K562 (cell line): ENCODE results near the gene ZNHIT1. TPM values are rescaled to one million over a fixed set of nuclear protein-coding genes. Genes with fewer than 3 reads are reported as not detected.
A peak's percentile ranks its signal among the peaks of the same experiment; 100 is the strongest.

Experiments
- CREB1 ChIP-seq, 2 experiments: sonication (generic) in 1 of 2; formaldehyde crosslinking in 1 of 2; IDR thresholded peaks; 2 replicates each; pipeline versions ENCODE4 v1.6.1 to v1.8.0; 2012 to 2022; ENCODE audit warnings: inconsistent platforms in 1 of 2, mild to moderate bottlenecking in 1 of 2, missing genetic modification reagents in 1 of 2, moderate library complexity in 1 of 2
- ELF4 ChIP-seq: fragments of 450-650 bp; formaldehyde crosslinking; IDR thresholded peaks from 2 replicates; pipeline ENCODE4 v1.4.0; 2022; ENCODE audit warnings: missing genetic modification characterization
- GABPA ChIP-seq: fragments of 200-800 bp; sonication (Bioruptor generic); conservative IDR thresholded peaks from 2 replicates; pipeline ENCODE4 v1.6.1; 2016; ENCODE audit warnings: low read depth, missing genetic modification characterization, missing compliant biosample characterization
- HDAC2 ChIP-seq: fragments of 450-650 bp; IDR thresholded peaks from 2 replicates; pipeline ENCODE4 v1.6.1; 2016; ENCODE audit warnings: mild to moderate bottlenecking
- LCOR ChIP-seq: sonication (generic); formaldehyde crosslinking; IDR thresholded peaks from 2 replicates; pipeline ENCODE4 v1.8.0; 2022; ENCODE audit warnings: mild to moderate bottlenecking, missing genetic modification reagents
- PHB2 ChIP-seq: fragments of 450-650 bp; IDR thresholded peaks from 2 replicates; pipeline ENCODE4 v1.6.1; 2017; ENCODE audit warnings: low read depth
- PML ChIP-seq: IDR thresholded peaks from 2 replicates; pipeline ENCODE4 v1.6.1; 2012; ENCODE audit warnings: low read length, inconsistent platforms
- SIN3A ChIP-seq, 2 experiments: fragments of 150-350 bp in 1 of 2; IDR thresholded peaks; 2 replicates each; pipeline ENCODE4 v1.6.1; 2011 to 2016; ENCODE audit warnings: borderline replicate concordance in 2 of 2, low read depth in 2 of 2, low read length in 2 of 2, mild to moderate bottlenecking in 2 of 2, moderate library complexity in 2 of 2; ENCODE audit not compliant: control insufficient read depth in 1 of 2
- SOX6 ChIP-seq: fragments of 450-650 bp; IDR thresholded peaks from 2 replicates; pipeline ENCODE4 v1.6.1; 2014; ENCODE audit warnings: mild to moderate bottlenecking
- ZNF197 ChIP-seq: fragments of 200-800 bp; sonication (Bioruptor generic); IDR thresholded peaks from 2 replicates; pipeline ENCODE4 v1.6.1; 2016; ENCODE audit warnings: low read depth, missing genetic modification characterization, missing compliant biosample characterization
- ZNF324 ChIP-seq: fragments of 250-450 bp; sonication (Bioruptor Pico); IDR thresholded peaks from 2 replicates; pipeline ENCODE4 v1.4.0; 2020; ENCODE audit warnings: mild to moderate bottlenecking
- polyA plus RNA-seq, 8 experiments: library from polyadenylated mRNA; depleted of rRNA in 4 of 8; stranded (reverse) in 5 of 8; unstranded in 3 of 8; fragments of >200 nt; fragmentation: Nextera tagmentation in 2 of 8; fragmentation: Illumina TruSeq in 1 of 8; extraction: Ambion mirVana in 2 of 8; extraction: Trizol in 1 of 8; gene quantifications; 2 replicates each; pipeline versions ENCODE4 v1.2.1 to v1.2.3, GENCODE V29; 2011 to 2014; ENCODE audit warnings: inconsistent platforms in 1 of 8, missing spikeins in 1 of 8
- total RNA-seq, 7 experiments: library from RNA; depleted of rRNA in 6 of 7; stranded (reverse); fragments of >200 nt in 6 of 7; fragmentation: Illumina TruSeq in 2 of 7; extraction: Trizol in 2 of 7; gene quantifications; 2 replicates each; pipeline versions ENCODE4 v1.2.1 to v1.2.3, GENCODE V29; 2011 to 2021; ENCODE audit warnings: low replicate concordance in 1 of 7
- TF ChIP-seq, protein P1 (sequence below): IDR thresholded peaks from 2 replicates; pipeline ENCODE4 v1.6.1; 2011; ENCODE audit warnings: borderline replicate concordance, low read depth, mild to moderate bottlenecking, moderate library complexity, low read length; ENCODE audit not compliant: insufficient read depth, poor library complexity, severe bottlenecking
- TF ChIP-seq, protein P2 (sequence below): sonication (generic); formaldehyde crosslinking; IDR thresholded peaks from 2 replicates; pipeline ENCODE4 v1.8.0; 2023; ENCODE audit warnings: missing genetic modification reagents, mild to moderate bottlenecking, borderline replicate concordance

ZNHIT1 gene
- total and polyA plus RNA-seq, 9 of the 15 experiments (the other 6 are each of a cell fraction or from before 2014, with no cell fraction given): 6.4 to 162 (median 70.1) TPM

DNA sequence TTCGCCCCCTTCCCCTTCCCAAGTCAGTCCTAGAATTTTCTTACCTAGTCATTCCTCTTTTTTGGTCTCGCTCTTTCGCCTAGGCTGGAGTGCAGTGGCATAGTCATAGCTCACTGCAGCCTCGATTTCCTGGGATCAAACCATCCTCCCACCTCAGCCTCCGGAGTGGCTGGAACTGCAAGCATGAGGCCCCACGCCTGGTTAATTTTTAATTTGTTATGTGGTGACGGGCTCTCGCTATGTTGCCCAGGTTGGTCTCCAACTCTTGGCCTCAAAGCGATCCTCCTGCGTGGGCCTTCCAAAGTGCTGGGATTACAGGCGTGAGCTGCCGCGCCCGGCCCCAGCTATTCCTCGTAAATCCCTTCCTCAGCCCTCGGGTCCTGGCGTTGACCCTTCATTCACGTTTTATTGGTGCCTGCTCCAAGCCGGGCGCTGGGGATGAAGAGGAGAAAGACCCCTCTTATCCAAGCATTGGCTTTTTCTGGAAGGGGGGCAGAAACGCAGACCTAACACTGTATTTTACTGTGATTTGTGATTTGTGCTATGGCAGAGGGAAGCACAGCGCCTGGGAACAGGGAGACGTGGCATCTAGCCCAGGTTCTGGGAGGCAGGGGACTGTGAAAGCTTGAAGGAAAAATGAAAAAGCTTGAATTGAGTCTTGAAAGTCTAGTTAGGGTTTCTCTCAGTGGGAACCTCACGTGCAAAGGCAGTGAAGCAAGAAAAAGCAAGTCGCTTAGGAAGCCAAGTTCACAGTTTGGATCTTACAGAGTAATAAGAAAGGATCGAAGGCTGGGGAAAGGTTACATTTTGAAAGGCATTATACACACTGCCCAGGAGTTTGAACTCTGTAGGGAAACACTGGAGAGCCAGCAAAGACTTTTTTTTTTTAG is 516 bp downstream of the ZNHIT1 start (continued):
- TF ChIP-seq SIN3A (IDR thresholded peaks at IDR 0.05; ENCODE audit: borderline replicate concordance in 2 of 2, control insufficient read depth in 1 of 2, low read depth in 2 of 2, low read length in 2 of 2): 0 out of 4 replicates have a peak, but pooled peaks have one; percentile 16 to 45
- TF ChIP-seq ELF4 (CRISPR knock-in tag): no peak; the same call in 1 of the 2 replicates
- peak; percentile 86 for TF ChIP-seq GABPA (tag)
- TF ChIP-seq HDAC2: peak; percentile 51; the same call in 1 of the 2 replicates
- no peak for TF ChIP-seq CREB1 (IDR thresholded peaks at IDR 0.05)
- 0 out of 2 replicates have a peak, but pooled peaks have one; percentile 37 for TF ChIP-seq CREB1 (CRISPR knock-in tag; IDR thresholded peaks at IDR 0.05)
- 0 out of 2 replicates have a peak, but pooled peaks have one; percentile 32 for TF ChIP-seq LCOR (CRISPR knock-in tag)
- TF ChIP-seq, protein P1, sequence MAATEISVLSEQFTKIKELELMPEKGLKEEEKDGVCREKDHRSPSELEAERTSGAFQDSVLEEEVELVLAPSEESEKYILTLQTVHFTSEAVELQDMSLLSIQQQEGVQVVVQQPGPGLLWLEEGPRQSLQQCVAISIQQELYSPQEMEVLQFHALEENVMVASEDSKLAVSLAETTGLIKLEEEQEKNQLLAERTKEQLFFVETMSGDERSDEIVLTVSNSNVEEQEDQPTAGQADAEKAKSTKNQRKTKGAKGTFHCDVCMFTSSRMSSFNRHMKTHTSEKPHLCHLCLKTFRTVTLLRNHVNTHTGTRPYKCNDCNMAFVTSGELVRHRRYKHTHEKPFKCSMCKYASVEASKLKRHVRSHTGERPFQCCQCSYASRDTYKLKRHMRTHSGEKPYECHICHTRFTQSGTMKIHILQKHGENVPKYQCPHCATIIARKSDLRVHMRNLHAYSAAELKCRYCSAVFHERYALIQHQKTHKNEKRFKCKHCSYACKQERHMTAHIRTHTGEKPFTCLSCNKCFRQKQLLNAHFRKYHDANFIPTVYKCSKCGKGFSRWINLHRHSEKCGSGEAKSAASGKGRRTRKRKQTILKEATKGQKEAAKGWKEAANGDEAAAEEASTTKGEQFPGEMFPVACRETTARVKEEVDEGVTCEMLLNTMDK: no peak
- peak; percentile 86 for TF ChIP-seq ZNF324 (CRISPR knock-in tag)
- TF ChIP-seq, protein P2, sequence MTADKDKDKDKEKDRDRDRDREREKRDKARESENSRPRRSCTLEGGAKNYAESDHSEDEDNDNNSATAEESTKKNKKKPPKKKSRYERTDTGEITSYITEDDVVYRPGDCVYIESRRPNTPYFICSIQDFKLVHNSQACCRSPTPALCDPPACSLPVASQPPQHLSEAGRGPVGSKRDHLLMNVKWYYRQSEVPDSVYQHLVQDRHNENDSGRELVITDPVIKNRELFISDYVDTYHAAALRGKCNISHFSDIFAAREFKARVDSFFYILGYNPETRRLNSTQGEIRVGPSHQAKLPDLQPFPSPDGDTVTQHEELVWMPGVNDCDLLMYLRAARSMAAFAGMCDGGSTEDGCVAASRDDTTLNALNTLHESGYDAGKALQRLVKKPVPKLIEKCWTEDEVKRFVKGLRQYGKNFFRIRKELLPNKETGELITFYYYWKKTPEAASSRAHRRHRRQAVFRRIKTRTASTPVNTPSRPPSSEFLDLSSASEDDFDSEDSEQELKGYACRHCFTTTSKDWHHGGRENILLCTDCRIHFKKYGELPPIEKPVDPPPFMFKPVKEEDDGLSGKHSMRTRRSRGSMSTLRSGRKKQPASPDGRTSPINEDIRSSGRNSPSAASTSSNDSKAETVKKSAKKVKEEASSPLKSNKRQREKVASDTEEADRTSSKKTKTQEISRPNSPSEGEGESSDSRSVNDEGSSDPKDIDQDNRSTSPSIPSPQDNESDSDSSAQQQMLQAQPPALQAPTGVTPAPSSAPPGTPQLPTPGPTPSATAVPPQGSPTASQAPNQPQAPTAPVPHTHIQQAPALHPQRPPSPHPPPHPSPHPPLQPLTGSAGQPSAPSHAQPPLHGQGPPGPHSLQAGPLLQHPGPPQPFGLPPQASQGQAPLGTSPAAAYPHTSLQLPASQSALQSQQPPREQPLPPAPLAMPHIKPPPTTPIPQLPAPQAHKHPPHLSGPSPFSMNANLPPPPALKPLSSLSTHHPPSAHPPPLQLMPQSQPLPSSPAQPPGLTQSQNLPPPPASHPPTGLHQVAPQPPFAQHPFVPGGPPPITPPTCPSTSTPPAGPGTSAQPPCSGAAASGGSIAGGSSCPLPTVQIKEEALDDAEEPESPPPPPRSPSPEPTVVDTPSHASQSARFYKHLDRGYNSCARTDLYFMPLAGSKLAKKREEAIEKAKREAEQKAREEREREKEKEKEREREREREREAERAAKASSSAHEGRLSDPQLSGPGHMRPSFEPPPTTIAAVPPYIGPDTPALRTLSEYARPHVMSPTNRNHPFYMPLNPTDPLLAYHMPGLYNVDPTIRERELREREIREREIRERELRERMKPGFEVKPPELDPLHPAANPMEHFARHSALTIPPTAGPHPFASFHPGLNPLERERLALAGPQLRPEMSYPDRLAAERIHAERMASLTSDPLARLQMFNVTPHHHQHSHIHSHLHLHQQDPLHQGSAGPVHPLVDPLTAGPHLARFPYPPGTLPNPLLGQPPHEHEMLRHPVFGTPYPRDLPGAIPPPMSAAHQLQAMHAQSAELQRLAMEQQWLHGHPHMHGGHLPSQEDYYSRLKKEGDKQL (CRISPR knock-in tag): 0 out of 2 replicates have a peak, but pooled peaks have one; percentile 69
- 0 out of 2 replicates have a peak, but pooled peaks have one; percentile 10 for TF ChIP-seq SOX6
- TF ChIP-seq ZNF197: 0 out of 2 replicates have a peak, but pooled peaks have one; percentile 24
- TF ChIP-seq PHB2: no peak
- peak; percentile 40; the same call in 1 of the 2 replicates for TF ChIP-seq PML
